B cell (primary cell): ENCODE data around the gene SLC2A5. TPM values are rescaled to one million over a fixed set of nuclear protein-coding genes. Genes with fewer than 3 reads are reported as not detected.

ENCODE experiments used
- ATAC-seq: fragments of 200-7000 bp; cut with Tn5 transposase; one replicate; pipeline ENCODE4 v1.10.0; 2021; ENCODE audit warnings: low read depth, mild to moderate bottlenecking, moderate number of reproducible peaks, moderate library complexity
- CTCF ChIA-PET: fragments of 350-600 bp; sonication (Branson Sonifier 250); formaldehyde crosslinking; loops from one replicate; lab custom pipeline; 2021; ENCODE audit warnings: antibody characterized with exemption, inconsistent platforms; lab: Charles Lee
- POLR2A ChIA-PET: fragments of 350-600 bp; sonication (Branson Sonifier 250); formaldehyde crosslinking; loops from one replicate; lab custom pipeline; 2021; ENCODE audit warnings: antibody characterized with exemption; lab: Charles Lee
- DNase-seq: peaks from one replicate; pipeline ENCODE4 v3.0.0; 2013
- H2AFZ ChIP-seq: 2 replicates; pipeline ENCODE4 v1.6.1; 2012; ENCODE audit warnings: mild to moderate bottlenecking, low read depth, low read length; ENCODE audit not compliant: insufficient read depth, poor library complexity, severe bottlenecking
- H3K27ac ChIP-seq, 2 donors: 1 replicate in 1 of 2; 2 replicates in 1 of 2; pipeline ENCODE4 v1.5.1; 2012 to 2013; ENCODE audit warnings: low read length in 2 of 2, mild to moderate bottlenecking in 2 of 2, moderate library complexity in 1 of 2
- H3K27me3 ChIP-seq, 4 experiments: fragments of 200-600 bp in 1 of 4; sonication (generic) in 1 of 4; replicated peaks in 1 of 4; 1 replicate in 2 of 4; 2 replicates in 2 of 4; pipeline versions ENCODE4 v1.6.1 to v1.7.0; 2013 to 2016; ENCODE audit warnings: low read length in 3 of 4, mild to moderate bottlenecking in 2 of 4, mixed read lengths in 1 of 4, moderate library complexity in 1 of 4; ENCODE audit not compliant: insufficient read depth in 4 of 4, control insufficient read depth in 3 of 4; ENCODE audit errors: control extremely low read depth in 1 of 4
- H3K36me3 ChIP-seq, 2 experiments: replicated peaks in 1 of 2; 1 replicate in 1 of 2; 2 replicates in 1 of 2; pipeline versions ENCODE4 v1.6.1 to v1.7.1; 2013; ENCODE audit warnings: low read length in 1 of 2; ENCODE audit not compliant: insufficient read depth in 2 of 2, control insufficient read depth in 1 of 2; ENCODE audit errors: control extremely low read depth in 1 of 2, extremely low read depth in 1 of 2
- H3K4me1 ChIP-seq, 2 donors: fragments of 200-600 bp in 1 of 2; sonication (generic) in 1 of 2; 1 replicate in 1 of 2; 2 replicates in 1 of 2; pipeline versions ENCODE4 v1.5.1 to v1.6.1; 2013 to 2017; ENCODE audit warnings: low read length in 2 of 2; ENCODE audit not compliant: control insufficient read depth in 2 of 2, insufficient read depth in 2 of 2
- H3K4me2 ChIP-seq: replicated peaks from 2 replicates; pipeline ENCODE3; 2012; ENCODE audit warnings: mild to moderate bottlenecking, low read depth, low read length; ENCODE audit not compliant: poor library complexity, severe bottlenecking
- H3K4me3 ChIP-seq, 5 experiments: fragments of 200-600 bp in 1 of 5; sonication (generic) in 1 of 5; 1 replicate in 3 of 5; 2 replicates in 2 of 5; pipeline versions ENCODE4 v1.5.1 to v1.7.0; 2011 to 2016; ENCODE audit warnings: low read length in 4 of 5, mild to moderate bottlenecking in 4 of 5, low read depth in 2 of 5, control low read depth in 1 of 5, moderate library complexity in 1 of 5; ENCODE audit not compliant: insufficient read depth in 1 of 5; ENCODE audit errors: control extremely low read depth in 1 of 5, extremely low read depth in 1 of 5
- H3K79me2 ChIP-seq: fragments of 200-600 bp; sonication (generic); one replicate; pipeline ENCODE4 v1.6.0; 2016; ENCODE audit warnings: low read length; ENCODE audit not compliant: control insufficient read depth, insufficient read depth
- H3K9ac ChIP-seq: fragments of 200-600 bp; sonication (generic); 2 replicates; pipeline ENCODE4 v1.6.1; 2017; ENCODE audit warnings: mild to moderate bottlenecking, low read length, moderate library complexity
- H3K9me3 ChIP-seq, 3 donors: one replicate each; pipeline versions ENCODE4 v1.6.1 to v1.7.1; 2013; ENCODE audit warnings: low read length in 2 of 3; ENCODE audit not compliant: control insufficient read depth in 2 of 3, insufficient read depth in 1 of 3; ENCODE audit errors: control extremely low read depth in 1 of 3
- H4K20me1 ChIP-seq: 2 replicates; pipeline ENCODE4 v1.6.0; 2012; ENCODE audit warnings: mild to moderate bottlenecking, low read length; ENCODE audit not compliant: insufficient read depth, control insufficient read depth, poor library complexity, severe bottlenecking
- H3K27ac Mint-ChIP-seq: one replicate; pipeline ENCODE4 v1.8.0; 2021; ENCODE audit warnings: mixed read lengths
- H3K27me3 Mint-ChIP-seq: one replicate; pipeline ENCODE4 v1.8.0; 2021; ENCODE audit warnings: mixed read lengths
- H3K4me1 Mint-ChIP-seq: one replicate; pipeline ENCODE4 v1.8.0; 2021; ENCODE audit warnings: mixed read lengths
- H3K4me3 Mint-ChIP-seq: one replicate; pipeline ENCODE4 v1.8.0; 2021; ENCODE audit warnings: mixed read lengths
- H3K9me3 Mint-ChIP-seq: one replicate; pipeline ENCODE4 v1.8.0; 2022; ENCODE audit warnings: mixed read lengths; ENCODE audit not compliant: insufficient read depth
- EZH2 ChIP-seq: IDR thresholded peaks from 2 replicates; pipeline ENCODE4 v1.6.1; 2012; ENCODE audit warnings: borderline replicate concordance, low read depth, mild to moderate bottlenecking, moderate library complexity, low read length; ENCODE audit not compliant: insufficient read depth, poor library complexity, severe bottlenecking
- WGBS: methylation state at CpG from one replicate; pipeline ENCODE4 v1.1.5; 2013; ENCODE audit warnings: missing lambda C conversion rate; ENCODE audit not compliant: insufficient coverage; 5-methylcytosine and 5-hydroxymethylcytosine counted together
- intact Hi-C: fragments of 100-400 bp; cut with micrococcal nuclease; formaldehyde crosslinking; loops from one replicate; pipeline ENCODE4 v1.10.0; 2022
- polyA plus RNA-seq: library from polyadenylated mRNA; depleted of rRNA; stranded (reverse); fragments of >200 nt; gene quantifications from 2 replicates; pipeline ENCODE4 v1.2.3, GENCODE V29; 2012
- total RNA-seq, 2 donors: library from RNA; stranded (reverse); fragments of 120-200 nt in 1 of 2; gene quantifications; 1 replicate in 1 of 2; 2 replicates in 1 of 2; pipeline versions ENCODE4 v1.2.3 to v1.2.4, GENCODE V29; 2013 to 2022
- TF ChIP-seq, protein P1 (sequence below): fragments of 200-600 bp; IDR thresholded peaks from one replicate; pipeline ENCODE4 v1.8.0; 2022; ENCODE audit warnings: antibody characterized with exemption, mild to moderate bottlenecking

The SLC2A5 gene
- total and polyA plus RNA-seq, 2 donors (not counting 1 experiment from before 2014, with no cell fraction given), result 16.7 to 29.5 TPM

DNA sequence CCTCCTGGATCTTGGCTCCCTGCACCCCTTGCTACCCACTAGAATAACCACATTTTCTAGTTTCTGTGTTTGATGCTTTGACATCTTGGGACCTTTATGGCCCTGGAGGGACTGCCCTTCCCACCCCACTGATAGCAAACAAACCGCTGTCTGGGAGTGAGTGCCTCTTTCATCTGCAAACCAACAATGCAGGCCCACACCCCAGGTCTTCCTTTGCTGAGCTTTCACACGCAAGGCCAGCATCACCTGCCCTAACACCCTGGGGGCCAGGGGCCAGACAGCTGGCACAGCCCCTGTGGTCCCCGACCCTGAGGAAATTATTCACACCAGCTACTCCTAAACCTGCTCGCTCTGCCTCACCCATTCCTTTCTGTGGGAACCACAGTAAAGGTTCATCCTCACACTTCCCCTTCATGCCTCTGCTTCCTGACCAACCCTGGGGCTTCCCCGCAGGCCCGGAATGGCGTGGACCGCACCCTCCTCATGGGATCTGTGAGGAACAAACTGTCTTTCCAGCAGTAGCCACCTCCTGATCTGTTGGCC, 58.6 kb downstream of the SLC2A5 start:
- Histone ChIP-seq H3K4me3 (no peak overlapping the region), H3K9ac (no peak overlapping the region), H3K27me3 (peaks cover 0 to 3% (median 0%) of the 10 kb centered on the region in 4 experiments), H3K27ac (no peak overlapping the region), H3K79me2 (no peaks in the 10 kb centered on the region), H2AFZ (peak overlapping the region; percentile 27), H3K36me3 (no peaks in the 10 kb centered on the region), H3K4me1 (peaks cover 28 to 46% of the 10 kb centered on the region in 2 donors), H3K9me3 (peaks cover 0 to 6% (median 0%) of the 10 kb centered on the region in 3 donors), H3K4me2 (no peak overlapping the region), H4K20me1 (no peaks in the 10 kb centered on the region)
- intact Hi-C loops, result loop anchor here (1.0 kb wide), 1 partner anchor 90 kb away; no protein-coding TSS in a partner anchor
- POLR2A ChIA-PET, result no interaction called here
- H3K27ac Mint-ChIP-seq, result peak overlapping the region; percentile 16
- H3K4me3 Mint-ChIP-seq, result peak overlapping the region; percentile 37
- DNase-seq (no peak), ATAC-seq (no peak)
- no peaks in the 10 kb centered on the region for H3K9me3 Mint-ChIP-seq
- CTCF ChIA-PET, result interaction anchor here (0.6 to 6.9 kb wide), 9 partner anchors 8 to 185 kb away, joined by 3 to 95 read pairs (median 3); no protein-coding TSS in a partner anchor
- no peak for TF ChIP-seq EZH2
- TF ChIP-seq, protein P1, sequence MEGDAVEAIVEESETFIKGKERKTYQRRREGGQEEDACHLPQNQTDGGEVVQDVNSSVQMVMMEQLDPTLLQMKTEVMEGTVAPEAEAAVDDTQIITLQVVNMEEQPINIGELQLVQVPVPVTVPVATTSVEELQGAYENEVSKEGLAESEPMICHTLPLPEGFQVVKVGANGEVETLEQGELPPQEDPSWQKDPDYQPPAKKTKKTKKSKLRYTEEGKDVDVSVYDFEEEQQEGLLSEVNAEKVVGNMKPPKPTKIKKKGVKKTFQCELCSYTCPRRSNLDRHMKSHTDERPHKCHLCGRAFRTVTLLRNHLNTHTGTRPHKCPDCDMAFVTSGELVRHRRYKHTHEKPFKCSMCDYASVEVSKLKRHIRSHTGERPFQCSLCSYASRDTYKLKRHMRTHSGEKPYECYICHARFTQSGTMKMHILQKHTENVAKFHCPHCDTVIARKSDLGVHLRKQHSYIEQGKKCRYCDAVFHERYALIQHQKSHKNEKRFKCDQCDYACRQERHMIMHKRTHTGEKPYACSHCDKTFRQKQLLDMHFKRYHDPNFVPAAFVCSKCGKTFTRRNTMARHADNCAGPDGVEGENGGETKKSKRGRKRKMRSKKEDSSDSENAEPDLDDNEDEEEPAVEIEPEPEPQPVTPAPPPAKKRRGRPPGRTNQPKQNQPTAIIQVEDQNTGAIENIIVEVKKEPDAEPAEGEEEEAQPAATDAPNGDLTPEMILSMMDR, result no peak
- H3K4me1 Mint-ChIP-seq, result peaks cover 48% of the 10 kb centered on the region
- H3K27me3 Mint-ChIP-seq, result peaks cover 7% of the 10 kb centered on the region
- WGBS, result 22% methylated on average over 8 of the region's 8 CpGs
